NT2/D1 (cell line): ENCODE measurements around the gene TTC21A.
A peak's percentile ranks its signal among the peaks of the same experiment; 100 is the strongest.

Source experiments
- DNase-seq: peaks from one replicate; pipeline ENCODE4 v3.0.0-alpha.2; 2011; ENCODE audit warnings: low read depth, low spot score
- H3K27me3 ChIP-seq: 2 replicates; pipeline ENCODE4 v1.6.0; 2011; ENCODE audit warnings: mild to moderate bottlenecking; ENCODE audit not compliant: insufficient read length, insufficient read depth
- H3K36me3 ChIP-seq: 2 replicates; pipeline ENCODE4 v1.6.1; 2011; ENCODE audit warnings: mild to moderate bottlenecking, low read length, mixed read lengths; ENCODE audit not compliant: insufficient read depth, insufficient read length
- H3K4me1 ChIP-seq: 2 replicates; pipeline ENCODE4 v1.5.1; 2011; ENCODE audit not compliant: insufficient read depth, insufficient read length
- H3K4me3 ChIP-seq: 2 replicates; pipeline ENCODE4 v1.5.1; 2011; ENCODE audit warnings: low read depth; ENCODE audit not compliant: insufficient read length
- H3K9ac ChIP-seq: 2 replicates; pipeline ENCODE4 v1.6.0; 2011; ENCODE audit warnings: low read depth; ENCODE audit not compliant: insufficient read length
- H3K9me3 ChIP-seq: 2 replicates; pipeline ENCODE4 v1.5.1; 2011; ENCODE audit warnings: mild to moderate bottlenecking, low read length; ENCODE audit not compliant: insufficient read depth
- SUZ12 ChIP-seq: IDR thresholded peaks from 2 replicates; pipeline ENCODE4 v1.6.1; 2011; ENCODE audit not compliant: insufficient read length, insufficient read depth; ENCODE audit errors: extremely low read depth
- YY1 ChIP-seq: IDR thresholded peaks from 2 replicates; pipeline ENCODE4 v1.6.1; 2011; ENCODE audit not compliant: insufficient read length, insufficient read depth
- ZNF274 ChIP-seq: IDR thresholded peaks from 2 replicates; pipeline ENCODE4 v1.6.1; 2011; ENCODE audit warnings: mild to moderate bottlenecking, low read depth, low read length

TTC21A gene

GRCh38 chr3:39104961-39105686 is 2.4 kb upstream of the TTC21A start:
- Histone ChIP-seq H3K4me3 (no peak overlapping the region), H3K9me3 (no peaks in the 10 kb centered on the region), H3K9ac (no peak overlapping the region), H3K4me1 (peaks cover 7% of the 10 kb centered on the region), H3K27me3 (peaks cover 22% of the 10 kb centered on the region), H3K36me3 (peaks cover 20% of the 10 kb centered on the region)
- TF ChIP-seq SUZ12, result no peak
- no peak for TF ChIP-seq ZNF274
- no peak for TF ChIP-seq YY1
- DNase-seq, result no peak

DNA sequence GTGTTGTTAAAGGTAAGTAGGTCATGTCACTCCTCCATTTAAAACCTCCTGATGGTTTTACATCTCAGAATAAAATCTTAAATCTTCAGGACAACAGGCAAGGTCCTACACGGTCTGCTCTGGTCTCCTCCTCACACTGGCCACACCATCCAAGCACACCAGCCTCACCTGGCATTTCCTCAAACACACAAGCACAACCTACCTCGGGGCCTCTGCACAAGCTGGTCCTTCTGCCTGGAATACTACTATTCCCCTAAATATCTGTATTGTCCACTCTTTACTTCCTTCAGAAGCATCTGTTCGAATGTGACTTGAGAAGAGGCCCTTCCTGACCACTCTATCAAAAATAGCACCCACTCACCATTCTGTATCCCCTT is 1.8 kb upstream of the TTC21A start:
- Histone ChIP-seq H3K27me3 (peaks cover 22% of the 10 kb centered on the region), H3K4me3 (no peak overlapping the region)

GRCh38 chr3:39106281-39106811 is 1.1 kb upstream of the TTC21A start:
- H3K27me3 ChIP-seq, result peaks cover 22% of the 10 kb centered on the region
- peak overlapping the region; percentile 91 for H3K9ac ChIP-seq
- TF ChIP-seq ZNF274 (no peak), SUZ12 (no peak), YY1 (no peak)
- DNase-seq, result no peak
- no peaks in the 10 kb centered on the region for H3K9me3 ChIP-seq
- peaks cover 15% of the 10 kb centered on the region for H3K36me3 ChIP-seq
- peaks cover 3% of the 10 kb centered on the region for H3K4me1 ChIP-seq
- H3K4me3 ChIP-seq, result peak overlapping the region; percentile 82

More for the DNA sequence above, 1.8 kb upstream of the TTC21A start:
- H3K9ac ChIP-seq, result no peak overlapping the region
- TF ChIP-seq YY1 (no peak), SUZ12 (no peak), ZNF274 (no peak)
- H3K4me1 ChIP-seq, result peaks cover 7% of the 10 kb centered on the region
- no peaks in the 10 kb centered on the region for H3K9me3 ChIP-seq
- no peak for DNase-seq
- peaks cover 15% of the 10 kb centered on the region for H3K36me3 ChIP-seq

GRCh38 chr3:39106851-39107387 is 561 bp upstream of the TTC21A start:
- no peak for TF ChIP-seq ZNF274
- no peak for TF ChIP-seq SUZ12
- TF ChIP-seq YY1, result no peak
- peaks cover 22% of the 10 kb centered on the region for H3K27me3 ChIP-seq
- peaks cover 3% of the 10 kb centered on the region for H3K4me1 ChIP-seq
- peak overlapping the region; percentile 82 for H3K4me3 ChIP-seq
- no peaks in the 10 kb centered on the region for H3K9me3 ChIP-seq
- peaks cover 15% of the 10 kb centered on the region for H3K36me3 ChIP-seq
- H3K9ac ChIP-seq, result peak overlapping the region; percentile 91
- no peak for DNase-seq

GRCh38 chr3:39108200-39108710 is 775 bp downstream of the TTC21A start:
- DNase-seq, result no peak
- H3K4me3 ChIP-seq, result peak overlapping the region; percentile 82
- peaks cover 7% of the 10 kb centered on the region for H3K36me3 ChIP-seq
- TF ChIP-seq SUZ12, result no peak
- TF ChIP-seq ZNF274, result no peak
- TF ChIP-seq YY1, result no peak
- H3K4me1 ChIP-seq, result no peaks in the 10 kb centered on the region
- H3K9ac ChIP-seq, result peak overlapping the region; percentile 91
- peaks cover 22% of the 10 kb centered on the region for H3K27me3 ChIP-seq
- no peaks in the 10 kb centered on the region for H3K9me3 ChIP-seq

- Histone ChIP-seq H3K4me1 (no peaks in the 10 kb centered on the region), H3K9me3 (no peaks in the 10 kb centered on the region), H3K36me3 (peaks cover 4% of the 10 kb centered on the region), H3K4me3 (no peak overlapping the region), H3K9ac (no peak overlapping the region), H3K27me3 (peaks cover 22% of the 10 kb centered on the region)
- no peak for TF ChIP-seq SUZ12
- no peak for TF ChIP-seq ZNF274
- no peak for TF ChIP-seq YY1
- DNase-seq, result no peak
Measured at GRCh38 chr3:39109086-39109485, 1.6 kb downstream of the TTC21A start.

DNA sequence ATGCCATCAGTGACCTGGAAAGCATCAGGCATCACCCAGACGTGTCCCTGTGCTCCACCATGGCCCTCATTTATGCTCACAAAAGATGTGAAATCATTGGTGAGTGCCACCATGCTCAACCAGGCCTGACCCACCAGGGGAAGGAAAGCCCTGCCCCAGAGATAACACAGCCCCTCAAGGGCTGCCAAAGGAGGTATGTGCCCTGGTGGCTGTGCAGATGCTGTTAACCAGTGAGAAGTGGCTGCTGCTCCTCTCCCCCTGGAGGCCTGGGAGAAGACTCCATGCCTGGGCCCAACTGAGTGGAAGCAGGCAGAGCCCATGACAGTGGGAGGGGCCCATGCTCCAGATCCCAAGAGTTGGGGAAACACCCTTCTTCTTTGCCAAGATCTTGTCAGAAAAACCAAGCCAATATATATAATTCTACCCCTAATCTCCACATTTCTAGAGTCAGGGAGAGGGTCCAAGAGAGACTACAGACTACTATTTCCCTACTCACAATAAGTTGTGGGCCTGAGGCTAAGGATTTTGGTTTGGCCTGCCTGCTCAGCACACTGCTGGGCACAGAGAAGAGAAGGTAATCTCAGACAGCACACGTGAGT is 2.7 kb downstream of the TTC21A start:
- H3K36me3 ChIP-seq, result peaks cover 4% of the 10 kb centered on the region
- H3K9ac ChIP-seq, result no peak overlapping the region
- no peaks in the 10 kb centered on the region for H3K9me3 ChIP-seq
- TF ChIP-seq SUZ12 (no peak), YY1 (no peak), ZNF274 (no peak)
- H3K4me3 ChIP-seq, result no peak overlapping the region
- H3K27me3 ChIP-seq, result peaks cover 22% of the 10 kb centered on the region
- H3K4me1 ChIP-seq, result no peaks in the 10 kb centered on the region
- no peak for DNase-seq
